ENCODE data around the gene TMCO4.

TMCO4 gene

DNA sequence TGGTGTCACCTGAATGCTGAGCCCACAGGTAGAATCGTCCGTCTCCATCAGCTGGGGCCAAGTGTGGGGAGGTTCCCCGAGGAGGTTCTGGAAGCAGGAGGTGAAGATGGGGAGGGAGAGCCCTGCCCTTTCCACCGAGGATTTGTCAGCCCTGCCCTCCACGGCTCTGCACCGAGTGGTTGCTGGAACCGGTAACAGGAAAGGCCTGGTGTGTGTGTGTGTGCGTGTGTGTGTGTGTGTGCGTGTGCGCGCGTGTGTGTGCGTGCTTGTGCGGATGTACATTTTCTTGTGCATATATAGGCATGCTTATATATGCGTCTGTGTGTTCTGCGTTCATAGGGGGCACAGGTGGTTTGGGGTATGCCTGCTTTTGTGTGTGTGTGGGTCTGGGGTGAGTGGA is 152.1 kb downstream of the TMCO4 start:
- FAIRE-seq (no peak), DNase-seq (ENCODE audit: insufficient read length, low spot score) (no peak)
- TF ChIP-seq, protein P1, sequence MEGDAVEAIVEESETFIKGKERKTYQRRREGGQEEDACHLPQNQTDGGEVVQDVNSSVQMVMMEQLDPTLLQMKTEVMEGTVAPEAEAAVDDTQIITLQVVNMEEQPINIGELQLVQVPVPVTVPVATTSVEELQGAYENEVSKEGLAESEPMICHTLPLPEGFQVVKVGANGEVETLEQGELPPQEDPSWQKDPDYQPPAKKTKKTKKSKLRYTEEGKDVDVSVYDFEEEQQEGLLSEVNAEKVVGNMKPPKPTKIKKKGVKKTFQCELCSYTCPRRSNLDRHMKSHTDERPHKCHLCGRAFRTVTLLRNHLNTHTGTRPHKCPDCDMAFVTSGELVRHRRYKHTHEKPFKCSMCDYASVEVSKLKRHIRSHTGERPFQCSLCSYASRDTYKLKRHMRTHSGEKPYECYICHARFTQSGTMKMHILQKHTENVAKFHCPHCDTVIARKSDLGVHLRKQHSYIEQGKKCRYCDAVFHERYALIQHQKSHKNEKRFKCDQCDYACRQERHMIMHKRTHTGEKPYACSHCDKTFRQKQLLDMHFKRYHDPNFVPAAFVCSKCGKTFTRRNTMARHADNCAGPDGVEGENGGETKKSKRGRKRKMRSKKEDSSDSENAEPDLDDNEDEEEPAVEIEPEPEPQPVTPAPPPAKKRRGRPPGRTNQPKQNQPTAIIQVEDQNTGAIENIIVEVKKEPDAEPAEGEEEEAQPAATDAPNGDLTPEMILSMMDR (IDR thresholded peaks at IDR 0.05; ENCODE audit: insufficient read depth, missing control alignments): no peak

DNA sequence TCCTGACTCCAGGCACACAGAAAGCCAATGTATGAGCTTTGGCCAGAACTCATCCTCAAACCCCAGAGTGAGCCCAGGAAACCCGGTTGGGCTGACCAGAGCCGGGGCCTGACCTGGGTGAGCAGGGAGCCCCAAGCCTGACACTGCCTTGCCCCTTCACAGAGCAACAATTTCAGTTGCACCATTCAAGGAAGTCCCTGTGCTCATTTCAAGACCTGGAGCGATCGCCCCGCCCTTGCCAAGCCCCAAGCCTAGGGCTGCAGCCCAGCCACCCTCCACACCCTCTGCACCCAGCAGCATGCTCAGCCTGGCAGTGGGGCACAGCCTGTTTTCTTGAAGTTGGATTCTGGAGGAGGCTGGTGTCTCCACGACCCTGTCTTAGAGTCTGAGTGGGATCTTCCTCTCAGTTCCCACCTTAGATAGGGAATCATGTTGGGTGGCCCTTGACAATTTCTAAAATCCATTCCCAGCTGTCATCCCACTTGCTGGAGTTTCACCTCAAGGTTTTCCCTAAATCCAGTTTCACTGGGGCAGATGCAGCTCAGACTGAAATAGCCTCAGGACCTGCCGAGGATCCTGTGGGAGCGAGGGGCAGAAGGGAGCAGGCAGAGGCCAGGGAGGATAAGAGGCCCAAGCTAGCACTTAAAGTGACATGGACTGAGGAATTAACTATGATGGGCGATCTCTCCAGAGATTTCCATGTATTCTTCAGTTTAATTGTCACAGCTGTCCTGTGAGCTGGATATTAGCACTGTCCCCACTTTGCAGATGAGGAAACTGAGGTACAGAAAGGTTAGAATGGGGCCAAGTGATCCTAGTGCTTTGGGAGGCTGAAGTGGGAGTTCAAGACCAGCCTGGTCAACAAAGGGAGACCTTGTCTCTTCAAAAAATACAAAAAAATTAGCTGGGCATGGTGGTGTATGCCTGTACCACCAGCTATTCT is 153.1 kb downstream of the TMCO4 start:
- TF ChIP-seq, protein P1 (IDR thresholded peaks at IDR 0.05; ENCODE audit: insufficient read depth, missing control alignments): no peak
- DNase-seq (ENCODE audit: insufficient read length, low spot score) (no peak), FAIRE-seq (no peak)

- TF ChIP-seq, protein P1 (IDR thresholded peaks at IDR 0.05; ENCODE audit: insufficient read depth, missing control alignments): no peak
- no peak for FAIRE-seq
- no peak for DNase-seq (ENCODE audit: insufficient read length, low spot score)
Measured at GRCh38 chr1:19645411-19646251, 154.1 kb downstream of the TMCO4 start.

- TF ChIP-seq, protein P1 (IDR thresholded peaks at IDR 0.05; ENCODE audit: insufficient read depth, missing control alignments): no peak
- FAIRE-seq (no peak), DNase-seq (ENCODE audit: insufficient read length, low spot score) (no peak)
Measured at GRCh38 chr1:19644681-19645410, 154.9 kb downstream of the TMCO4 start.

DNA sequence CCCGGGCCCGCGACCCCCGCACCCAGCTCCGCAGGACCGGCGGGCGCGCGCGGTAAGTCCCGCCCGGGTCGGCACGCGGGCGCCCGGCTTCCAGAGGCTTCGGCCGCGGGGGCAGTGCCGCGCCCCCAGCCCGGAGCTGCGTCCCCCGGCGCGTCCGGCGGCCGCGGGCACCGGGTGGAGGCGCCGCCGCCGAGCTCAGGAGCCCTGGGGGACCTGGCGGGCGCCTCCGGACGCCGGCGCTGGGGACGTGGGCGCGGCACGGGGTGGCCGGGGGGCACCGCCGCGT is 155.4 kb downstream of the TMCO4 start:
- TF ChIP-seq, protein P1 (IDR thresholded peaks at IDR 0.05; ENCODE audit: insufficient read depth, missing control alignments): no peak
- FAIRE-seq: no peak
- no peak for DNase-seq (ENCODE audit: insufficient read length, low spot score)

DNA sequence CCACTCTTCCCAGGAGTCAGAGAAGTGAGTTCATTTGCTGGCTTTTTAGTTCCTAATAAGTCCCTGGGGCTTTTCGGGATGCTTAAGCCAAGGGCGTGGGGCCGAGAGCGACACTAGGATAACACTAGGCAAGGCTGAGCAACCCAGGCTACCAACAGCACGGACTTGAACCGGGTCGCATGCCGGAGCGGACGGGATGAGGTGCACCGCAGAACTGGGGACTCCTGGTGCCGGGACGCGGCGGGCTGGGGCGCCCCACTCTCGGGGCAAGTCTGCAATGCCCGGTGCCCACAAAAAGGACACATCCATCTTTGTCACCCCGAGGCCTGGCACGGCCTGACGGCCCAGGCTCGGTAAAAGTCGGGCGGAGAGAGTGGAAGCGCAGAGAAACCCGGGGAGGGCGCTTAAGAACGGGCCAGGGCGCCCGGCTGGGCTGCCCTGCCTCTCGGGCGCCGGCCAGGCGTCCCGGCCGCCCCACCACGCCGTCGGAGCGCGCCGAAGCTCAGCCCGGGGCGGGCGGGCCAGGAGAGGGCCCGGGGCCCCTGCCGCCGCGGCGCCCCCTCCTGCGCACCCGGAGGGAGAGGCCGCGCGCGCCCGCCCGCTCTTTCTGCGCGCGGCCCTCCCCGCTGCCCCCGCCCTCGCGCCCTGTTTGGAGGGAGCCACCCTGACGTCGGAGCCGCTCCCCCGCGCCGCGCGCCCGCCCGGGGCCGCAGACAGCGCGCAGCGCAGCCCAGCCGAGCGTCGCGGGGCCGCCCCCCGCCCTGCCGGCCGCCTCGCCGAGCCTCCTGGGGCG is 155.9 kb downstream of the TMCO4 start, which contains the start of gene NBL1:
TSS of gene NBL1 (plus strand) at position 710 of the 793 bp plus-strand sequence. CDS start 10,720 bp downstream, outside the sequence.
- TF ChIP-seq, protein P1 (IDR thresholded peaks at IDR 0.05; ENCODE audit: insufficient read depth, missing control alignments): no peak
- no peak for DNase-seq (ENCODE audit: insufficient read length, low spot score)
- no peak for FAIRE-seq

Measured in D721Med (cell line).